Psoas muscle (tissue), 8 donors: ENCODE measurements around the gene TMEM52. TPM values are rescaled to one million over a fixed set of nuclear protein-coding genes. Genes with fewer than 3 reads are reported as not detected.

ENCODE experiments used
- ATAC-seq, 4 donors: fragments of 200-7000 bp; cut with Tn5 transposase; one replicate each; pipeline ENCODE4 v1.9.1; 2020; ENCODE audit warnings: moderate library complexity in 3 of 4, mild to moderate bottlenecking in 2 of 4
- DNase-seq, 2 donors: peaks; one replicate each; pipeline ENCODE4 v3.0.0-alpha.2; 2020
- H3K27ac ChIP-seq: fragments of 200-600 bp; one replicate; pipeline ENCODE4 v1.8.0; 2022
- H3K27me3 ChIP-seq, 3 donors: fragments of 200-600 bp in 1 of 3; one replicate each; pipeline versions ENCODE4 v1.6.1 to v1.8.0; 2013 to 2022; ENCODE audit warnings: low read length in 2 of 3, mild to moderate bottlenecking in 2 of 3, moderate library complexity in 1 of 3; ENCODE audit not compliant: insufficient read depth in 3 of 3
- H3K36me3 ChIP-seq, 2 donors: fragments of 200-600 bp in 1 of 2; one replicate each; pipeline versions ENCODE4 v1.6.1 to v1.8.0; 2013 to 2022; ENCODE audit warnings: low read depth in 1 of 2, mild to moderate bottlenecking in 1 of 2, moderate library complexity in 1 of 2; ENCODE audit not compliant: insufficient read depth in 1 of 2
- H3K4me1 ChIP-seq: fragments of 200-600 bp; one replicate; pipeline ENCODE4 v1.8.0; 2022
- H3K4me3 ChIP-seq: fragments of 200-600 bp; one replicate; pipeline ENCODE4 v1.8.0; 2022; ENCODE audit warnings: mild to moderate bottlenecking
- H3K9me3 ChIP-seq: fragments of 200-600 bp; one replicate; pipeline ENCODE4 v1.8.0; 2022
- WGBS, 3 donors: extraction: QIAGEN DNeasy Blood & Tissue Kit; methylation state at CpG; one replicate each; pipeline versions ENCODE4 v1.1.6 to v1.1.7; 2013; 5-methylcytosine and 5-hydroxymethylcytosine counted together
- intact Hi-C, 2 donors: fragments of 100-400 bp; cut with DNase I; formaldehyde crosslinking; loops; one replicate each; pipeline versions ENCODE4 v1.11.0 to v1.14.2; 2022
- polyA plus RNA-seq, 3 donors: library from polyadenylated mRNA; stranded (reverse); fragments of 200-250 nt; gene quantifications; one replicate each; pipeline ENCODE4 v1.2.3, GENCODE V29; 2013
- total RNA-seq, 4 donors: library from RNA; stranded (reverse); fragmentation: NEBNext Ultra II Directional in 2 of 4; extraction: Animal tissue kit (Norgen Biotek cat#: 25700) in 2 of 4; gene quantifications; one replicate each; pipeline versions ENCODE4 v1.2.1 to v1.2.4, GENCODE V29; 2021 to 2023
- TF ChIP-seq, protein P1 (sequence below): fragments of 200-600 bp; IDR thresholded peaks from one replicate; pipeline ENCODE4 v1.8.0; 2022; ENCODE audit warnings: antibody characterized with exemption
- donor health status: healthy with polysubstance abuse.
- donor health status: DM: no; HTN: no; CAD: no; lungs with moderate emphysema.
- donor health status: Bipolar disorder and iron deficiency.
- donor health status: healthy.
- donor health status: DM: yes; HTN: yes; CAD: no.
- donor health status: DM: no; HTN: no; CAD: no.
- donor health status: DM: no; HTN: no; CAD: no.
- donor health status: DM: yes; HTN: yes; CAD: no.

Gene TMEM52
- total and polyA plus RNA-seq, 7 donors: 37.2 to 137 (median 58.7) TPM

DNA sequence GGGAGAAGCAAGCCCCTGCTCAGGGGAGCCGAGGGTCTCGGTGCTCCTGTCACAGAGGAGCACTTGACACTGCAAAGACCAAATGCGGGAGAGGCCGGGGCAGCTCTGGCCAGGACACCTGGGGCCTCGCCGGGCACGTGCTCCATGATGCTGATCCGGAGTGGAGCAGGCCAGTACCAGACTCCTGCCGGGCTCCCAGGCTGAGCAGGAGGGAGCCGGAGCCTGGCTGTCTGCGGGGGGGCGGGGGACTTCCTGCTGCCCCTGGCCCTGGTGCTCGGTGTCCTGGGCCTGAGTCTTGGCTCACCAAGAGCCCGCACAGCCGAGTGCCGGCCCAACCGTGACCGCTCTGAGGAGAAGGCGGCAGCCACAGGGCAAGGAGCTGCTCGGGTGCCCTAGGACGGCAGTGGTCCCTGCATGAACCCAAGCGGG lies 38.5 kb upstream of the TMEM52 start:
- peaks cover 0 to 71% (median 12%) of the 10 kb centered on the region in 3 donors for H3K27me3 ChIP-seq

DNA sequence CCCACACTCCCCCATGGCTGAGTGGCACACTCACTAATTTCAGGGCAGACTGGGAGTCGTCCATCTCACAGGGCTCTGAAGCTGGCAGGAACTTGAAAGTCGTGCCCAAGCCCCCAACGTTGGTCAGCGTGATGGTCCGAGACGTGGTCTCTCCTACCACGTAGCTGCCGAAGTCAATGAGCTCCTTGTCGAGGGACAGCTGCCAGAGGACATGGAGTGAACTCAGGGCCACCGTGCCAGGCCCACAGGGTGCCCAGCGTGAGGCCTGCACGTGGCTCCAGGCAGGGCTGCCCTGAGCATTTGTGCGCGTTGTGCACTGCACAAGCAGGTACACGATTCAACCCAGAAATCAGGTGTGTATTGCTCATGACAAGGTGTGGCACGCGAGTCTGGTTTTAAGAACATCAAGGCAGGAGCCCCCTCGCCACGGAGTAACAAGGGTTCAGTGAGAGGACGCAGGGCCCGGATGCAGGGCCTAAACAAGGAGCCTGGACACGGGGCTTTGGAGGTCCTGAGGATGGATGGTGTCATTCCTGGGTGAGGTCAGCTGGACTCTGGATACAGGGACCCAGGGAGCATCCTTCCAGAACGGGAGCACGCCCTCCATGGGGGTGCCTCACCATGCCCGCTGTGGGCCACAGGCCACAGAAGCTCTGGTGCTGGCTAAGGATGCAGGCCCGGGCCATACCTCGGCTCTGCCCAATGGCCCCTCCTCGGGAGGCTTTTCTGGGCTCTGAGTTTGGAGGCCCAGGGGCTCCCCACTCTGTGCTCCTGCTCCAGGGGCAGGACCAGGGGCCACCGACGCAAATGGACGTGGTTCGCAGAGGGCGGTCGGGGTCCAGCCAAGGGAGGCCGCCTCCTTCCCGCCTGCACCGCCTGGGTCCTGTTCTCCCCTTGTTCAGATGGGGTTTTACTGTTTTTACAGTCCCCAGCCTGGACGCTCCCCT lies 37.8 kb upstream of the TMEM52 start:
- Histone ChIP-seq H3K36me3 (no peaks in the 10 kb centered on the region), H3K9me3 (no peaks in the 10 kb centered on the region), H3K27ac (no peak overlapping the region), H3K4me3 (no peak overlapping the region), H3K4me1 (no peaks in the 10 kb centered on the region), H3K27me3 (peaks cover 0 to 65% (median 11%) of the 10 kb centered on the region in 3 donors)
- intact Hi-C loops: no loop called here
- WGBS, 3 donors: 87 to 91% (median 88%) methylated on average over 38 of the region's 38 CpGs
- DNase-seq (no peak), ATAC-seq (no peak)
- TF ChIP-seq, protein P1, sequence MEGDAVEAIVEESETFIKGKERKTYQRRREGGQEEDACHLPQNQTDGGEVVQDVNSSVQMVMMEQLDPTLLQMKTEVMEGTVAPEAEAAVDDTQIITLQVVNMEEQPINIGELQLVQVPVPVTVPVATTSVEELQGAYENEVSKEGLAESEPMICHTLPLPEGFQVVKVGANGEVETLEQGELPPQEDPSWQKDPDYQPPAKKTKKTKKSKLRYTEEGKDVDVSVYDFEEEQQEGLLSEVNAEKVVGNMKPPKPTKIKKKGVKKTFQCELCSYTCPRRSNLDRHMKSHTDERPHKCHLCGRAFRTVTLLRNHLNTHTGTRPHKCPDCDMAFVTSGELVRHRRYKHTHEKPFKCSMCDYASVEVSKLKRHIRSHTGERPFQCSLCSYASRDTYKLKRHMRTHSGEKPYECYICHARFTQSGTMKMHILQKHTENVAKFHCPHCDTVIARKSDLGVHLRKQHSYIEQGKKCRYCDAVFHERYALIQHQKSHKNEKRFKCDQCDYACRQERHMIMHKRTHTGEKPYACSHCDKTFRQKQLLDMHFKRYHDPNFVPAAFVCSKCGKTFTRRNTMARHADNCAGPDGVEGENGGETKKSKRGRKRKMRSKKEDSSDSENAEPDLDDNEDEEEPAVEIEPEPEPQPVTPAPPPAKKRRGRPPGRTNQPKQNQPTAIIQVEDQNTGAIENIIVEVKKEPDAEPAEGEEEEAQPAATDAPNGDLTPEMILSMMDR: no peak

More for the DNA sequence above, 38.5 kb upstream of the TMEM52 start:
- no peaks in the 10 kb centered on the region for H3K9me3 ChIP-seq
- no peak overlapping the region for H3K27ac ChIP-seq
- H3K4me3 ChIP-seq: no peak overlapping the region
- TF ChIP-seq, protein P1: no peak
- DNase-seq (no peak), ATAC-seq (no peak)
- H3K36me3 ChIP-seq: no peaks in the 10 kb centered on the region
- H3K4me1 ChIP-seq: no peaks in the 10 kb centered on the region
- intact Hi-C loops: no loop called here
- 67 to 72% (median 71%) methylated on average over 22 of the region's 22 CpGs for WGBS, 3 donors

DNA sequence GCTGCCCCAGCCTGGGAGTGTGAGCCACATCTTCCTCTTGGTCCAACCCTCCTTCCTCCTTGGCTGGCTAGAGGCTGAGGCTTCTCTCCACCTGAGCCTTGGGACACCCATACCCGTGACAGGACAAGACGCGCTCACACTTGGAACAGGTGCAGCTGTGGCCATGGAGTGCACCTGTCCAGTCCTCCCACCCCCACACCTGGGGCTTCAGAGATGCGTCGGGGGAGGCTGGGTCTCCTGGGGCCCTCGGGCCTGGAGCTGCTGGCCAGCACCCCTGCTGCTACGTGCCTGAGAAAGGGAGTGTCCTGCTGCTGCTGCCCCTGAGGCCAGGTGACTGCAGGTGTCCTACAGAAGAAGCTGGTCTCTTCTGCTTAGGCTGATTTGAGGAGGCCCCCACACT lies 37.0 kb upstream of the TMEM52 start:
- Histone ChIP-seq H3K27ac (no peak overlapping the region), H3K9me3 (no peaks in the 10 kb centered on the region), H3K36me3 (no peaks in the 10 kb centered on the region), H3K4me1 (no peaks in the 10 kb centered on the region), H3K4me3 (no peak overlapping the region), H3K27me3 (peaks cover 0 to 59% (median 6%) of the 10 kb centered on the region in 3 donors)
- TF ChIP-seq, protein P1: no peak
- intact Hi-C loops: no loop called here
- ATAC-seq (no peak), DNase-seq (no peak)
- 61 to 77% (median 74%) methylated on average over 6 to 7 of the region's 7 CpGs for WGBS, 3 donors

DNA sequence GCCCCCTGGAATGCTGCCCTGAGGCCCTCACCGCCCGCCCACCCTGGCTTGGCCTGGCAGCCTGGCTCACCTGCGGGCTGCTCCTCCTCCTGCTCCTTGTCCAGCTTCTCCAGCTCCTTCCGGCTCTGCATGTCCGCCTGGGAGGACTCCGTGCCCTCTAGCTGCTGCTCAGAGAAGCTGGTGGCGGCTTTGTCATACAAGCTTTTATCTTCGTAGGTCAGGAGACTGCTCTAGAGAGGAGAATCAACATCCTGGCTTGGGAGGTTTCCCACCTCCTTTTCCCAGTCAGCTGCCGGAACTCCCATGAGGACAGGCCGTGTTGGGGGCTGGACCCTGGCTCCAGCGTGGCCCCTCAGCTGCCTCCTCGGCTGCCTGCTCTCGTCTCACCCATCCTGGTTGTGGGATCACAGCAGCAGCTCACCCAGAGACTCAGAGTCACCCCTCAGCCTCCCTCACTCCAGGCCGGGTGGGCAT lies 36.6 kb upstream of the TMEM52 start:
- DNase-seq (no peak), ATAC-seq (no peak)
- no peaks in the 10 kb centered on the region for H3K4me1 ChIP-seq
- no peak overlapping the region for H3K27ac ChIP-seq
- 52 to 61% (median 61%) methylated on average over 14 of the region's 14 CpGs for WGBS, 3 donors
- intact Hi-C loops: no loop called here
- no peaks in the 10 kb centered on the region for H3K9me3 ChIP-seq
- peaks cover 0 to 58% (median 6%) of the 10 kb centered on the region in 3 donors for H3K27me3 ChIP-seq
- TF ChIP-seq, protein P1: no peak
- H3K4me3 ChIP-seq: no peak overlapping the region
- H3K36me3 ChIP-seq: no peaks in the 10 kb centered on the region
